ENCODE data around the gene FRMPD1.

- TF ChIP-seq POLR2A (IDR thresholded peaks at IDR 0.05; ENCODE audit: low read depth, low read length) (no peak), CTCF (conservative IDR thresholded peaks at IDR 0.05; ENCODE audit: low read depth, low read length) (no peak), BHLHE40 (IDR thresholded peaks at IDR 0.05; ENCODE audit: low read depth, low read length) (no peak), FOS (IDR thresholded peaks at IDR 0.05; ENCODE audit: low read depth, low read length) (no peak), RAD21 (IDR thresholded peaks at IDR 0.05; ENCODE audit: low read length) (no peak), CHD1 (IDR thresholded peaks at IDR 0.05; ENCODE audit: low read depth, low read length) (no peak), SMC3 (IDR thresholded peaks at IDR 0.05; ENCODE audit: low read depth, low read length) (no peak)
Measured at GRCh38 chr9:37769995-37770394, 119.2 kb downstream of the FRMPD1 start.

Measured in IMR-90 (cell line).